AG04450 (cell line): ENCODE measurements around the gene SZRD1. TPM values are rescaled to one million over a fixed set of nuclear protein-coding genes. Genes with fewer than 3 reads are reported as not detected.
"Not testable (repeated sequence)": the region's sequence is repeated elsewhere in the genome, so short reads cannot be mapped to it uniquely, and the experiment has no call there.

Source experiments
- CTCF ChIA-PET: fragments of 300-600, 350-600 bp; formaldehyde crosslinking; extraction: SDS; loops from one replicate; lab custom pipeline; 2022; ENCODE audit warnings: antibody characterized with exemption, inconsistent platforms; lab: Charles Lee
- POLR2A ChIA-PET: fragments of 350-600 bp; formaldehyde crosslinking; extraction: SDS; loops from one replicate; lab custom pipeline; 2021; ENCODE audit warnings: antibody characterized with exemption, inconsistent platforms; lab: Yijun Ruan, JAX
- DNase-seq: peaks from one replicate; pipeline ENCODE4 v3.0.0-alpha.2; 2011; ENCODE audit warnings: low read depth, low spot score
- H3K27ac ChIP-seq: one replicate; pipeline ENCODE4 v1.5.1; 2012; ENCODE audit warnings: low read depth, low read length, control low read depth
- H3K27me3 ChIP-seq: one replicate; pipeline ENCODE4 v1.6.0; 2012; ENCODE audit warnings: low read length; ENCODE audit not compliant: control insufficient read depth, insufficient read depth
- H3K4me3 ChIP-seq: 2 replicates; pipeline ENCODE4 v1.5.1; 2011; ENCODE audit warnings: mild to moderate bottlenecking, low read depth, low read length, control low read depth
- H3K9me3 ChIP-seq: 2 replicates; pipeline ENCODE4 v1.5.1; 2012; ENCODE audit warnings: low read length; ENCODE audit not compliant: control insufficient read depth, insufficient read depth
- CTCF ChIP-seq: IDR thresholded peaks from 2 replicates; pipeline ENCODE4 v1.5.1; 2011; ENCODE audit warnings: low read depth, low read length, control low read depth, inconsistent platforms
- polyA plus RNA-seq: library from polyadenylated mRNA; depleted of rRNA; stranded (reverse); fragments of >200 nt; gene quantifications from 2 replicates; pipeline ENCODE4 v1.2.3, GENCODE V29; 2011

The SZRD1 gene
- polyA plus RNA-seq, 1 experiment, result 92.0 TPM

- ChIA-PET CTCF (no interaction called here), POLR2A (interaction anchor here (0.6 to 1.1 kb wide), 3 partner anchors 10 to 270 kb away, joined by 3 to 8 read pairs (median 5); partner anchors contain the start of gene FBXO42)
- no peak for TF ChIP-seq CTCF
- no peaks in the 10 kb centered on the region for H3K9me3 ChIP-seq
- no peaks in the 10 kb centered on the region for H3K27me3 ChIP-seq
- H3K27ac ChIP-seq, result no peak overlapping the region
- no peak for DNase-seq
- no peak overlapping the region for H3K4me3 ChIP-seq
These were observed 24.5 kb upstream of the SZRD1 start for GRCh38 chr1:16342331-16343062.

GRCh38 chr1:16343276-16343675 lies 23.8 kb upstream of the SZRD1 start:
- not testable (repeated sequence) for H3K4me3 ChIP-seq, H3K9me3 ChIP-seq, H3K27ac ChIP-seq, H3K27me3 ChIP-seq, DNase-seq
- POLR2A ChIA-PET, result interaction anchor here (1.1 kb wide), 1 partner anchor 9 kb away, joined by 3 read pairs; the partner anchor contains the start of gene FBXO42
- CTCF ChIA-PET, result interaction anchor here (1.0 kb wide), 1 partner anchor 74 kb away, joined by 6 read pairs; no protein-coding TSS in a partner anchor

GRCh38 chr1:16348414-16349182 lies 18.4 kb upstream of the SZRD1 start:
- Histone ChIP-seq H3K27ac (peak overlapping the region; percentile 87), H3K27me3 (no peaks in the 10 kb centered on the region), H3K9me3 (no peaks in the 10 kb centered on the region), H3K4me3 (no peak overlapping the region)
- POLR2A ChIA-PET, result interaction anchor here (0.6 to 0.7 kb wide), 2 partner anchors 105 to 123 kb away, joined by 3 to 4 read pairs; no protein-coding TSS in a partner anchor
- CTCF ChIA-PET, result no interaction called here
- DNase-seq, result peak; percentile 51
- no peak for TF ChIP-seq CTCF

- no peaks in the 10 kb centered on the region for H3K9me3 ChIP-seq
- DNase-seq, result no peak
- H3K27me3 ChIP-seq, result no peaks in the 10 kb centered on the region
- no peak for TF ChIP-seq CTCF
- H3K27ac ChIP-seq, result no peak overlapping the region
- ChIA-PET CTCF (interaction anchor here (1.1 to 1.5 kb wide), 2 partner anchors 13 to 106 kb away, joined by 4 to 6 read pairs; no protein-coding TSS in a partner anchor), POLR2A (interaction anchor here (0.5 to 0.6 kb wide), 2 partner anchors 68 to 92 kb away, joined by 3 to 4 read pairs; no protein-coding TSS in a partner anchor)
- no peak overlapping the region for H3K4me3 ChIP-seq
These were observed 17.1 kb upstream of the SZRD1 start for GRCh38 chr1:16349847-16350406.

GRCh38 chr1:16351456-16351993 lies 15.5 kb upstream of the SZRD1 start:
- ChIA-PET CTCF (interaction anchor here (0.6 to 2.3 kb wide), 9 partner anchors 12 to 269 kb away, joined by 3 to 47 read pairs (median 4); no protein-coding TSS in a partner anchor), POLR2A (interaction anchor here (0.5 to 1.5 kb wide), 4 partner anchors 12 to 145 kb away, joined by 3 to 11 read pairs (median 6); no protein-coding TSS in a partner anchor)
- TF ChIP-seq CTCF, result no peak
- no peaks in the 10 kb centered on the region for H3K27me3 ChIP-seq
- peak overlapping the region; percentile 73 for H3K27ac ChIP-seq
- no peaks in the 10 kb centered on the region for H3K9me3 ChIP-seq
- peak overlapping the region; percentile 97 for H3K4me3 ChIP-seq
- DNase-seq, result no peak
